HL-60 (cell line): Measurements from ENCODE around the gene SSRP1.
A peak's percentile ranks its signal among the peaks of the same experiment; 100 is the strongest.

Experiments
- DNase-seq, 2 experiments: peaks; one replicate each; pipeline ENCODE4 v3.0.0-alpha.2; 2010 to 2020; ENCODE audit warnings: low read depth in 1 of 2, low spot score in 1 of 2
- H3K27ac ChIP-seq: fragments of 250-450 bp; sonication (Bioruptor Pico); replicated peaks from 2 replicates; pipeline ENCODE4 v1.5.1; 2020; ENCODE audit warnings: mild to moderate bottlenecking, moderate library complexity
- H3K27me3 ChIP-seq: fragments of 250-450 bp; sonication (Bioruptor Pico); 2 replicates; pipeline ENCODE4 v1.5.1; 2021; ENCODE audit warnings: mild to moderate bottlenecking, moderate library complexity; ENCODE audit not compliant: insufficient read depth, poor library complexity, severe bottlenecking
- H3K4me3 ChIP-seq: replicated peaks from 2 replicates; pipeline ENCODE4 v1.5.1; 2011; ENCODE audit warnings: mild to moderate bottlenecking, control low read depth, low read length; ENCODE audit not compliant: insufficient read depth
- CTCF ChIP-seq: IDR thresholded peaks from one replicate; pipeline ENCODE4 v1.5.1; 2011; ENCODE audit warnings: low read length, control low read depth, inconsistent platforms; ENCODE audit not compliant: insufficient read depth
- GABPA ChIP-seq: IDR thresholded peaks from 2 replicates; pipeline ENCODE4 v1.6.1; 2012; ENCODE audit warnings: low read depth
- POLR2AphosphoS5 ChIP-seq: IDR thresholded peaks from 2 replicates; pipeline ENCODE4 v1.6.1; 2012; ENCODE audit warnings: low read depth
- REST ChIP-seq: IDR thresholded peaks from 2 replicates; pipeline ENCODE4 v1.6.1; 2012; ENCODE audit warnings: low read depth; ENCODE audit not compliant: insufficient replicate concordance
- SPI1 ChIP-seq: IDR thresholded peaks from 2 replicates; pipeline ENCODE4 v1.6.1; 2012; ENCODE audit warnings: low read depth, mild to moderate bottlenecking, borderline replicate concordance

Gene SSRP1

GRCh38 chr11:57277845-57278720, 57.6 kb downstream of the SSRP1 start:
- peak; percentile 76 for TF ChIP-seq CTCF
- no peak for TF ChIP-seq SPI1
- TF ChIP-seq POLR2AphosphoS5 = no peak
- H3K4me3 ChIP-seq = no peak overlapping the region
- no peak overlapping the region for H3K27ac ChIP-seq
- peak; percentile 29 to 30 for DNase-seq
- no peaks in the 10 kb centered on the region for H3K27me3 ChIP-seq

GRCh38 chr11:57276971-57277675, 58.6 kb downstream of the SSRP1 start:
- DNase-seq = peak; percentile 22 to 35
- Histone ChIP-seq H3K27ac (no peak overlapping the region), H3K4me3 (no peak overlapping the region), H3K27me3 (no peaks in the 10 kb centered on the region)
- no peak for TF ChIP-seq REST
- no peak for TF ChIP-seq GABPA
- no peak for TF ChIP-seq POLR2AphosphoS5
- TF ChIP-seq SPI1 = no peak
- TF ChIP-seq CTCF = no peak

GRCh38 chr11:57276169-57276970, 59.3 kb downstream of the SSRP1 start:
- no peak overlapping the region for H3K27ac ChIP-seq
- TF ChIP-seq GABPA (no peak), REST (no peak), CTCF (no peak), SPI1 (no peak), POLR2AphosphoS5 (no peak)
- no peak for DNase-seq
- H3K27me3 ChIP-seq = no peaks in the 10 kb centered on the region
- H3K4me3 ChIP-seq = no peak overlapping the region
